ENCODE results near the gene JPH2.
A peak's percentile ranks its signal among the peaks of the same experiment; 100 is the strongest.

JPH2 gene

GRCh38 chr20:44198872-44199271 lies 11.9 kb upstream of the JPH2 start:
- Histone ChIP-seq H3K27ac (ENCODE audit: low read length) (no peak overlapping the region), H3K4me1 (ENCODE audit: insufficient read depth, low read length) (no peaks in the 10 kb centered on the region; the same call in 1 of the 2 replicates), H3K79me2 (ENCODE audit: insufficient read depth, low read length) (peaks cover 21% of the 10 kb centered on the region), H3K9ac (ENCODE audit: low read depth, low read length) (no peak overlapping the region), H3K9me3 (ENCODE audit: insufficient read depth, low read length, severe bottlenecking) (no peaks in the 10 kb centered on the region), H3K4me2 (ENCODE audit: insufficient read depth, low read length) (no peak overlapping the region), H3K36me3 (ENCODE audit: insufficient read depth, low read length) (peaks cover 67% of the 10 kb centered on the region), H4K20me1 (ENCODE audit: insufficient read depth, low read length) (peaks cover 28% of the 10 kb centered on the region), H3K4me3 (ENCODE audit: low read depth in 1 of 2, low read length in 2 of 2) (no peak overlapping the region), H2AFZ (ENCODE audit: low read depth, low read length) (no peak overlapping the region), H3K27me3 (ENCODE audit: insufficient read depth, low read length, poor library complexity) (no peaks in the 10 kb centered on the region)
- ATAC-seq (ENCODE audit: insufficient read depth, low read depth), result peak; percentile 80
- no peak for TF ChIP-seq CTCF (IDR thresholded peaks at IDR 0.05; ENCODE audit: borderline replicate concordance, extremely low read depth, low read length, poor library complexity, severe bottlenecking)
- TF ChIP-seq EZH2 (IDR thresholded peaks at IDR 0.05; ENCODE audit: borderline replicate concordance, low read depth, low read length, severe bottlenecking), result no peak
- peak; percentile 29 for DNase-seq

- no peak for ATAC-seq (ENCODE audit: insufficient read depth, low read depth)
- H3K36me3 ChIP-seq (ENCODE audit: insufficient read depth, low read length), result peaks cover 47% of the 10 kb centered on the region
Measured at GRCh38 chr20:44196271-44196670, 9.3 kb upstream of the JPH2 start.

GRCh38 chr20:44195605-44196004 lies 8.6 kb upstream of the JPH2 start:
- ATAC-seq (ENCODE audit: insufficient read depth, low read depth), result no peak
- H3K9me3 ChIP-seq (ENCODE audit: insufficient read depth, low read length, severe bottlenecking), result no peaks in the 10 kb centered on the region
- no peaks in the 10 kb centered on the region for H3K27me3 ChIP-seq (ENCODE audit: insufficient read depth, low read length, poor library complexity)
- H3K27ac ChIP-seq (ENCODE audit: low read length), result no peak overlapping the region
- H2AFZ ChIP-seq (ENCODE audit: low read depth, low read length), result no peak overlapping the region
- H3K79me2 ChIP-seq (ENCODE audit: insufficient read depth, low read length), result peaks cover 3% of the 10 kb centered on the region; the same call in 1 of the 2 replicates
- H3K9ac ChIP-seq (ENCODE audit: low read depth, low read length), result no peak overlapping the region
- H3K4me3 ChIP-seq (ENCODE audit: low read depth in 1 of 2, low read length in 2 of 2), result no peak overlapping the region
- H3K4me1 ChIP-seq (ENCODE audit: insufficient read depth, low read length), result no peaks in the 10 kb centered on the region; the same call in 1 of the 2 replicates
- TF ChIP-seq CTCF (IDR thresholded peaks at IDR 0.05; ENCODE audit: borderline replicate concordance, extremely low read depth, low read length, poor library complexity, severe bottlenecking) (no peak), EZH2 (IDR thresholded peaks at IDR 0.05; ENCODE audit: borderline replicate concordance, low read depth, low read length, severe bottlenecking) (no peak)
- H4K20me1 ChIP-seq (ENCODE audit: insufficient read depth, low read length), result peaks cover 20% of the 10 kb centered on the region; the same call in 1 of the 2 replicates
- H3K4me2 ChIP-seq (ENCODE audit: insufficient read depth, low read length), result no peak overlapping the region
- no peak for DNase-seq
- H3K36me3 ChIP-seq (ENCODE audit: insufficient read depth, low read length), result peaks cover 40% of the 10 kb centered on the region

More at GRCh38 chr20:44196271-44196670, 9.3 kb upstream of the JPH2 start:
- no peaks in the 10 kb centered on the region for H3K9me3 ChIP-seq (ENCODE audit: insufficient read depth, low read length, severe bottlenecking)
- H3K4me3 ChIP-seq (ENCODE audit: low read depth in 1 of 2, low read length in 2 of 2), result no peak overlapping the region
- H3K4me2 ChIP-seq (ENCODE audit: insufficient read depth, low read length), result no peak overlapping the region
- H3K4me1 ChIP-seq (ENCODE audit: insufficient read depth, low read length), result no peaks in the 10 kb centered on the region; the same call in 1 of the 2 replicates
- peaks cover 5% of the 10 kb centered on the region for H3K79me2 ChIP-seq (ENCODE audit: insufficient read depth, low read length)
- no peaks in the 10 kb centered on the region for H3K27me3 ChIP-seq (ENCODE audit: insufficient read depth, low read length, poor library complexity)
- no peak overlapping the region for H2AFZ ChIP-seq (ENCODE audit: low read depth, low read length)
- no peak for TF ChIP-seq EZH2 (IDR thresholded peaks at IDR 0.05; ENCODE audit: borderline replicate concordance, low read depth, low read length, severe bottlenecking)
- TF ChIP-seq CTCF (IDR thresholded peaks at IDR 0.05; ENCODE audit: borderline replicate concordance, extremely low read depth, low read length, poor library complexity, severe bottlenecking), result peak; percentile 11
- H4K20me1 ChIP-seq (ENCODE audit: insufficient read depth, low read length), result peaks cover 25% of the 10 kb centered on the region
- no peak overlapping the region for H3K9ac ChIP-seq (ENCODE audit: low read depth, low read length)
- no peak overlapping the region for H3K27ac ChIP-seq (ENCODE audit: low read length)
- no peak for DNase-seq
